Osteocyte (in vitro differentiated cells): ENCODE data around the gene KCNJ16. TPM values are rescaled to one million over a fixed set of nuclear protein-coding genes. Genes with fewer than 3 reads are reported as not detected.

Source experiments
- DNase-seq: peaks from one replicate; pipeline ENCODE4 v3.0.0; 2021; ENCODE audit warnings: mixed read lengths; ENCODE audit not compliant: unreplicated experiment; ENCODE audit errors: extremely low spot score
- H3K27ac Mint-ChIP-seq: one replicate; pipeline ENCODE4 v1.8.0; 2021; ENCODE audit warnings: mild to moderate bottlenecking, mixed read lengths; ENCODE audit not compliant: unreplicated experiment
- H3K27me3 Mint-ChIP-seq: one replicate; pipeline ENCODE4 v1.8.0; 2021; ENCODE audit warnings: mixed read lengths; ENCODE audit not compliant: unreplicated experiment
- H3K36me3 Mint-ChIP-seq: one replicate; pipeline ENCODE4 v1.8.0; 2021; ENCODE audit warnings: mixed read lengths; ENCODE audit not compliant: unreplicated experiment
- H3K4me1 Mint-ChIP-seq: one replicate; pipeline ENCODE4 v1.8.0; 2021; ENCODE audit warnings: mixed read lengths; ENCODE audit not compliant: unreplicated experiment
- H3K4me3 Mint-ChIP-seq: one replicate; pipeline ENCODE4 v1.8.0; 2021; ENCODE audit warnings: mild to moderate bottlenecking, moderate library complexity, mixed read lengths; ENCODE audit not compliant: unreplicated experiment
- H3K9me3 Mint-ChIP-seq: one replicate; pipeline ENCODE4 v1.8.0; 2021; ENCODE audit warnings: mixed read lengths; ENCODE audit not compliant: unreplicated experiment
- CTCF ChIP-seq: fragments of 200-600 bp; sonication (generic); IDR thresholded peaks from 2 replicates; pipeline ENCODE4 v1.5.0; 2021; ENCODE audit warnings: antibody characterized with exemption, mild to moderate bottlenecking, moderate library complexity
- long read RNA-seq: library from polyadenylated mRNA; unstranded; transcript quantifications from one replicate; pipeline ENCODE4 v2.0.0, GENCODE V29; 2021
- total RNA-seq: library from RNA; stranded (reverse); gene quantifications from 2 replicates; pipeline ENCODE4 v1.2.1, GENCODE V29; 2021

The KCNJ16 gene
- not detected in 2 replicates for total RNA-seq
- long read RNA-seq: 0 reads

- Mint-ChIP-seq H3K36me3 (no peaks in the 10 kb centered on the region), H3K4me1 (peaks cover 23% of the 10 kb centered on the region), H3K4me3 (no peak within 1 kb of the TSS), H3K9me3 (no peaks in the 10 kb centered on the region), H3K27me3 (peaks cover 7% of the 10 kb centered on the region), H3K27ac (no peak within 1 kb of the TSS)
- DNase-seq: no peak
- no peak for TF ChIP-seq CTCF
Measured at GRCh38 chr17:70074956-70075355, at the start of gene KCNJ16. Gene KCNJ16, plus strand, starts transcription at chr17:70075225. Its CDS starts 56,863 bp downstream, at chr17:70132088.

- no peaks in the 10 kb centered on the region for H3K36me3 Mint-ChIP-seq
- peaks cover 13% of the 10 kb centered on the region for H3K9me3 Mint-ChIP-seq
- TF ChIP-seq CTCF: no peak
- H3K4me3 Mint-ChIP-seq: no peak overlapping the region
- H3K4me1 Mint-ChIP-seq: no peaks in the 10 kb centered on the region
- H3K27me3 Mint-ChIP-seq: peaks cover 7% of the 10 kb centered on the region
- no peak overlapping the region for H3K27ac Mint-ChIP-seq
- no peak for DNase-seq
Measured at GRCh38 chr17:70028397-70028796, 46.6 kb upstream of the KCNJ16 start.

GRCh38 chr17:70028978-70029767 lies 45.9 kb upstream of the KCNJ16 start:
- Mint-ChIP-seq H3K27me3 (peaks cover 7% of the 10 kb centered on the region), H3K4me3 (no peak overlapping the region), H3K36me3 (no peaks in the 10 kb centered on the region), H3K9me3 (peaks cover 13% of the 10 kb centered on the region), H3K27ac (no peak overlapping the region), H3K4me1 (no peaks in the 10 kb centered on the region)
- DNase-seq: no peak
- TF ChIP-seq CTCF: no peak

GRCh38 chr17:70030371-70030770 lies 44.7 kb upstream of the KCNJ16 start:
- no peak for TF ChIP-seq CTCF
- no peak for DNase-seq
- no peaks in the 10 kb centered on the region for H3K36me3 Mint-ChIP-seq
- H3K27ac Mint-ChIP-seq: no peak overlapping the region
- no peaks in the 10 kb centered on the region for H3K4me1 Mint-ChIP-seq
- peaks cover 13% of the 10 kb centered on the region for H3K9me3 Mint-ChIP-seq
- peaks cover 7% of the 10 kb centered on the region for H3K27me3 Mint-ChIP-seq
- no peak overlapping the region for H3K4me3 Mint-ChIP-seq

GRCh38 chr17:70031341-70031740 lies 43.7 kb upstream of the KCNJ16 start:
- Mint-ChIP-seq H3K4me1 (no peaks in the 10 kb centered on the region), H3K36me3 (no peaks in the 10 kb centered on the region), H3K4me3 (no peak overlapping the region), H3K27me3 (peaks cover 7% of the 10 kb centered on the region), H3K27ac (no peak overlapping the region), H3K9me3 (peaks cover 13% of the 10 kb centered on the region)
- TF ChIP-seq CTCF: no peak
- DNase-seq: no peak
